K562 (cell line): Measurements from ENCODE around the gene TELO2. TPM values are rescaled to one million over a fixed set of nuclear protein-coding genes. Genes with fewer than 3 reads are reported as not detected.

Source experiments
- ATAC-seq: fragments of 200-7000 bp; cut with Tn5 transposase; 3 replicates; pipeline ENCODE4 v1.9.1; 2020; ENCODE audit warnings: moderate library complexity
- BruUV-seq: library from RNA; stranded (reverse); fragments of 400-500 nt; replicated peaks from 2 replicates; lab custom pipeline; 2021; lab: Mats Ljungman, UMichigan
- CTCF ChIA-PET: fragments of 300-600 bp; formaldehyde crosslinking; extraction: SDS; loops from one replicate; lab custom pipeline; 2021; ENCODE audit warnings: low intra/inter-chr PET ratio; lab: Yijun Ruan, JAX
- POLR2A ChIA-PET: fragments of 300-600, 350-650 bp; sonication (Branson Sonifier 250); formaldehyde crosslinking; extraction: SDS; loops from one replicate; lab custom pipeline; 2021; ENCODE audit warnings: antibody characterized with exemption, inconsistent platforms; lab: Yijun Ruan, JAX
- DNase-seq, 4 experiments: peaks; one replicate each; pipeline versions ENCODE4 v3.0.0 to v3.0.0-alpha.2; 2011 to 2018; ENCODE audit warnings: low spot score in 3 of 4, mixed read lengths in 3 of 4; ENCODE audit errors: extremely low read depth in 1 of 4
- FAIRE-seq: peaks from 2 replicates; lab custom pipeline; 2011; peaks lifted over from hg19 to GRCh38; lab: Jason Lieb, UNC
- H2AFZ ChIP-seq: 2 replicates; pipeline ENCODE4 v1.6.0; 2011; ENCODE audit warnings: low read depth, low read length, control low read depth, inconsistent platforms
- H3K27ac ChIP-seq: fragments of 200-600 bp; 3 replicates; pipeline ENCODE4 v1.8.0; 2011; ENCODE audit warnings: low read depth, mild to moderate bottlenecking, control low read depth, inconsistent platforms, low read length, moderate library complexity, mixed read lengths; ENCODE audit errors: extremely low read depth
- H3K27me3 ChIP-seq, 2 experiments: fragments of 300-600 bp in 1 of 2; 2 replicates in 1 of 2; 3 replicates in 1 of 2; pipeline versions ENCODE4 v1.6.0 to v1.8.0; 2011; ENCODE audit warnings: inconsistent platforms in 2 of 2, low read length in 2 of 2, mild to moderate bottlenecking in 1 of 2, mixed read lengths in 1 of 2, moderate library complexity in 1 of 2; ENCODE audit not compliant: control insufficient read depth in 2 of 2, insufficient read depth in 2 of 2
- H3K36me3 ChIP-seq: fragments of 300-600 bp; 3 replicates; pipeline ENCODE4 v1.8.0; 2011; ENCODE audit warnings: mild to moderate bottlenecking, low read length, inconsistent platforms; ENCODE audit not compliant: control insufficient read depth, insufficient read depth
- H3K4me1 ChIP-seq, 2 experiments: fragments of 200-600 bp in 1 of 2; replicated peaks in 1 of 2; 2 replicates in 1 of 2; 3 replicates in 1 of 2; pipeline versions ENCODE4 v1.5.1 to v1.8.0; 2011; ENCODE audit warnings: inconsistent platforms in 2 of 2, low read length in 2 of 2, mild to moderate bottlenecking in 1 of 2, mixed read lengths in 1 of 2, moderate library complexity in 1 of 2; ENCODE audit not compliant: control insufficient read depth in 2 of 2, insufficient read depth in 2 of 2
- H3K4me2 ChIP-seq: 2 replicates; pipeline ENCODE4 v1.6.1; 2011; ENCODE audit warnings: low read length, control low read depth, inconsistent platforms, mixed read lengths; ENCODE audit not compliant: insufficient read depth
- H3K4me3 ChIP-seq: fragments of 200-600 bp; sonication (generic), shearing (Covaris generic); 2 replicates; pipeline ENCODE4 v1.5.1; 2016; ENCODE audit warnings: control low read depth, inconsistent platforms
- H3K79me2 ChIP-seq: fragments of 200-600 bp; 3 replicates; pipeline ENCODE4 v1.8.0; 2011; ENCODE audit warnings: low read length, inconsistent platforms; ENCODE audit not compliant: control insufficient read depth, insufficient read depth
- H3K9ac ChIP-seq, 2 experiments: 2 replicates each; pipeline versions ENCODE4 v1.6.0 to v1.6.1; 2011; ENCODE audit warnings: low read depth in 2 of 2, low read length in 2 of 2, control low read depth in 1 of 2, inconsistent platforms in 1 of 2, mild to moderate bottlenecking in 1 of 2, mixed read lengths in 1 of 2; ENCODE audit not compliant: insufficient read depth in 1 of 2
- H3K9me1 ChIP-seq: one replicate; pipeline ENCODE4 v1.6.0; 2011; ENCODE audit warnings: inconsistent platforms, mild to moderate bottlenecking, low read length, moderate library complexity; ENCODE audit not compliant: control insufficient read depth, insufficient read depth
- H3K9me3 ChIP-seq: replicated peaks from 2 replicates; pipeline ENCODE4 v1.5.1; 2011; ENCODE audit warnings: low read depth, low read length, inconsistent platforms; ENCODE audit not compliant: control insufficient read depth, insufficient read depth
- H4K20me1 ChIP-seq: replicated peaks from 2 replicates; pipeline ENCODE4 v1.6.1; 2011; ENCODE audit warnings: low read length, inconsistent platforms, mixed read lengths; ENCODE audit not compliant: control insufficient read depth, insufficient read depth
- ARID2 ChIP-seq: fragments of 450-650 bp; IDR thresholded peaks from 2 replicates; pipeline ENCODE4 v1.6.1; 2017; ENCODE audit warnings: antibody characterized with exemption, mild to moderate bottlenecking
- CAMTA2 ChIP-seq: fragments of 250-450 bp; sonication (Bioruptor Pico); conservative IDR thresholded peaks from 2 replicates; pipeline ENCODE4 v1.5.1; 2022
- E2F5 ChIP-seq: sonication (generic); formaldehyde crosslinking; IDR thresholded peaks from 2 replicates; pipeline ENCODE4 v1.8.0; 2022; ENCODE audit warnings: mild to moderate bottlenecking, missing genetic modification reagents
- ESRRA ChIP-seq: fragments of 450-650 bp; IDR thresholded peaks from 2 replicates; pipeline ENCODE4 v1.6.1; 2014; ENCODE audit warnings: low read depth, mild to moderate bottlenecking, moderate library complexity, borderline replicate concordance
- ESRRB ChIP-seq: fragments of 250-450 bp; sonication (Bioruptor Pico); IDR thresholded peaks from 2 replicates; pipeline ENCODE4 v1.5.0; 2020; ENCODE audit warnings: mild to moderate bottlenecking, moderate library complexity, borderline replicate concordance
- FOXA3 ChIP-seq, 2 experiments: fragments of 450-650 bp in 1 of 2; sonication (generic) in 1 of 2; formaldehyde crosslinking; IDR thresholded peaks in 1 of 2; conservative IDR thresholded peaks in 1 of 2; 2 replicates each; pipeline versions ENCODE4 v1.4.0 to v1.8.0; 2020 to 2022; ENCODE audit warnings: mild to moderate bottlenecking in 2 of 2, missing genetic modification reagents in 1 of 2
- GABPB1 ChIP-seq: sonication (generic); formaldehyde crosslinking; IDR thresholded peaks from 2 replicates; pipeline ENCODE4 v1.8.0; 2022; ENCODE audit warnings: mild to moderate bottlenecking, missing genetic modification reagents
- JUND ChIP-seq, 2 experiments: IDR thresholded peaks; 2 replicates in 1 of 2; 3 replicates in 1 of 2; pipeline ENCODE4 v1.6.1; 2011; ENCODE audit warnings: borderline replicate concordance in 2 of 2, low read depth in 2 of 2, low read length in 2 of 2, improper control_type of control experiment in 1 of 2, missing biosample characterization in 1 of 2, missing genetic modification characterization in 1 of 2, missing genetic modification reagents in 1 of 2
- MECOM ChIP-seq: fragments of 250-450 bp; sonication (Bioruptor Pico); IDR thresholded peaks from 2 replicates; pipeline ENCODE4 v1.8.0; 2022; ENCODE audit warnings: inconsistent platforms
- SPI1 ChIP-seq: IDR thresholded peaks from 2 replicates; pipeline ENCODE4 v1.6.1; 2011; ENCODE audit warnings: low read depth, low read length, control low read depth, borderline replicate concordance
- TFAM ChIP-seq: fragments of 250-450 bp; sonication (Bioruptor Pico); conservative IDR thresholded peaks from 2 replicates; pipeline ENCODE4 v1.5.0; 2021; ENCODE audit warnings: mild to moderate bottlenecking, moderate library complexity
- ZFX ChIP-seq: sonication (generic); formaldehyde crosslinking; IDR thresholded peaks from 2 replicates; pipeline ENCODE4 v1.8.0; 2022; ENCODE audit warnings: mild to moderate bottlenecking, missing genetic modification reagents, moderate library complexity
- ZNF12 ChIP-seq: sonication (generic); formaldehyde crosslinking; IDR thresholded peaks from 2 replicates; pipeline ENCODE4 v1.4.0; 2020; ENCODE audit warnings: mild to moderate bottlenecking, missing genetic modification reagents
- WGBS: fragments of 100-300 bp; shearing (Covaris generic); methylation state at CpG from one replicate; pipeline ENCODE4 v1.1.6; 2016; ENCODE audit warnings: low coverage, mixed read lengths; ENCODE audit not compliant: insufficient coverage; ENCODE audit errors: missing lambda C conversion rate; 5-methylcytosine and 5-hydroxymethylcytosine counted together
- in situ Hi-C: fragments of 300-500 bp; cut with MboI; formaldehyde crosslinking; loops from 4 replicates; pipeline ENCODE4 v1.15.0; 2018; ENCODE audit warnings: inconsistent platforms, mixed read lengths
- intact Hi-C: fragments of 100-400 bp; cut with micrococcal nuclease; formaldehyde crosslinking; loops from 2 replicates; pipeline ENCODE4 v1.14.2; 2022
- polyA plus RNA-seq, 8 experiments: library from polyadenylated mRNA; depleted of rRNA in 4 of 8; stranded (reverse) in 5 of 8; unstranded in 3 of 8; fragments of >200 nt; fragmentation: Nextera tagmentation in 2 of 8; fragmentation: Illumina TruSeq in 1 of 8; extraction: Ambion mirVana in 2 of 8; extraction: Trizol in 1 of 8; gene quantifications; 2 replicates each; pipeline versions ENCODE4 v1.2.1 to v1.2.3, GENCODE V29; 2011 to 2014; ENCODE audit warnings: inconsistent platforms in 1 of 8, missing spikeins in 1 of 8
- total RNA-seq, 7 experiments: library from RNA; depleted of rRNA in 6 of 7; stranded (reverse); fragments of >200 nt in 6 of 7; fragmentation: Illumina TruSeq in 2 of 7; extraction: Trizol in 2 of 7; gene quantifications; 2 replicates each; pipeline versions ENCODE4 v1.2.1 to v1.2.3, GENCODE V29; 2011 to 2021; ENCODE audit warnings: low replicate concordance in 1 of 7
- TF ChIP-seq, protein P1 (sequence below), 2 experiments: IDR thresholded peaks; 2 replicates each; pipeline ENCODE4 v1.6.1; 2011; ENCODE audit warnings: borderline replicate concordance in 1 of 2, control low read depth in 1 of 2, low read depth in 1 of 2, low read length in 1 of 2, mild to moderate bottlenecking in 1 of 2, mixed read lengths in 1 of 2, moderate library complexity in 1 of 2; ENCODE audit not compliant: insufficient read depth in 1 of 2, insufficient read length in 1 of 2, poor library complexity in 1 of 2, severe bottlenecking in 1 of 2; ENCODE audit errors: extremely low read depth in 1 of 2
- TF ChIP-seq, protein P2 (sequence below): fragments of 250-450 bp; sonication (Bioruptor Pico); IDR thresholded peaks from 2 replicates; pipeline ENCODE4 v1.6.1; 2021; ENCODE audit warnings: mild to moderate bottlenecking

TELO2 gene
- total and polyA plus RNA-seq, 9 of the 15 experiments (the other 6 are each of a cell fraction or from before 2014, with no cell fraction given) = 0.51 to 91.8 (median 14.5) TPM

DNA sequence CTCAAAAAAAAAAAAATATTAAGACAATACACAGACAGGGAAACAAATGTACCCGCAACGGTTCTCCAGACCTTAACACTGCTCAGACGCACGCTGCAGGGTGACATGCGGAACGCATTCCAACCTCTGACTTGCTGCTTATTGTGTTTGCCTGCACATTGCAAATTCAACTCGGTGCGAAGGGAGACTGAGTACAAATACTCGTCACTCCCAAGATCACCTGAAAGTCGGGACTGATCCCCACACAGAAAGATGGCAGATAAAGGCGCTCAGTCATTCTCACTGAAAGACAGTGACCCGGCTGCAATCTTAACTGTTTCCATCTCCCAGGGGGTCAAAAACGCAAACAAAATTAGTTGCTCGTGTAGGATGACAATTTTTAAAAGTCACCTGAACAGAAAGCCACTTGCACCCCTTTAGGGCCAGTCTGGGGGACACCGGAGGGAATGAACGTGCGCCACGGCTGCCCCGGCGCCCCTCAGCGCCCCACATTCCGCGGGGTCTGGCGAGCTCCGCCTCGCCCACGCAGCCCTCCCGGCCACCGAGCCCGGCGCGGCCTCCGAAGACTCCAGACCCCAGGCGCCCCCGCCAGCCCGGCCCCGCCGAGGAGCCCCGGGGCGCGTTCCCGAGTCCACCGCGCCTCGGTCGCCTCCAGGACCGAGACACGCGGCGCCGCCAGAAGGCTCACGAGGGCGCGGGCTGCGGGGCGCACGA is 18.9 kb upstream of the TELO2 start (continued):
- TF ChIP-seq, protein P1, sequence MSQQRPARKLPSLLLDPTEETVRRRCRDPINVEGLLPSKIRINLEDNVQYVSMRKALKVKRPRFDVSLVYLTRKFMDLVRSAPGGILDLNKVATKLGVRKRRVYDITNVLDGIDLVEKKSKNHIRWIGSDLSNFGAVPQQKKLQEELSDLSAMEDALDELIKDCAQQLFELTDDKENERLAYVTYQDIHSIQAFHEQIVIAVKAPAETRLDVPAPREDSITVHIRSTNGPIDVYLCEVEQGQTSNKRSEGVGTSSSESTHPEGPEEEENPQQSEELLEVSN (IDR thresholded peaks at IDR 0.05; ENCODE audit: borderline replicate concordance in 1 of 2, extremely low read depth in 1 of 2, insufficient read depth in 1 of 2, insufficient read length in 1 of 2, low read depth in 1 of 2, low read length in 1 of 2, poor library complexity in 1 of 2, severe bottlenecking in 1 of 2) = peak in 1 of 2 experiments; percentile 41
- 0 out of 4 replicates have a peak, but pooled peaks of 1 of the 2 experiments have one; percentile 5 for TF ChIP-seq FOXA3 (CRISPR knock-in tag; conservative IDR thresholded peaks at IDR 0.05 in 1 of 2, IDR thresholded peaks at IDR 0.05 in 1 of 2)

GRCh38 chr16:1474796-1475551 is 18.2 kb upstream of the TELO2 start, which contains the start of gene CLCN7:
CLCN7 (minus strand) TSS chr16:1475028; CDS start chr16:1474974, 54 bp downstream.
- Histone ChIP-seq H4K20me1 (peaks cover 2% of the 10 kb centered on the region; the same call in 1 of the 2 replicates), H3K36me3 (peaks cover 7% of the 10 kb centered on the region; the same call in 1 of the 3 replicates), H2AFZ (peak within 1 kb of the TSS; percentile 92), H3K27ac (peak within 1 kb of the TSS; percentile 97), H3K4me2 (peak within 1 kb of the TSS; percentile 96), H3K4me1 (peaks cover 36 to 53% of the 10 kb centered on the region in 2 experiments; a peak in 4 of 5 replicates), H3K4me3 (peak within 1 kb of the TSS; percentile 85), H3K79me2 (peaks cover 57% of the 10 kb centered on the region), H3K27me3 (no peaks in the 10 kb centered on the region), H3K9me3 (no peaks in the 10 kb centered on the region), H3K9me1 (peaks cover 6% of the 10 kb centered on the region), H3K9ac (peak within 1 kb of the TSS; percentile 96 to 97)
- ATAC-seq (peak; percentile 81), FAIRE-seq (peak; percentile 77), DNase-seq (peak; percentile 93 to 96 (median 94))
- WGBS = 1% methylated on average over 90 of the region's 99 CpGs
- in situ Hi-C loops = no loop called here
- TSS peak; percentile 88 for BruUV-seq
- ChIA-PET CTCF (no interaction called here), POLR2A (interaction anchor here (0.6 to 0.7 kb wide), 2 partner anchors 343 to 908 kb away, joined by 3 read pairs; no protein-coding TSS in a partner anchor)
- intact Hi-C loops = no loop called here
- TF ChIP-seq SPI1 = no peak
- TF ChIP-seq, protein P2, sequence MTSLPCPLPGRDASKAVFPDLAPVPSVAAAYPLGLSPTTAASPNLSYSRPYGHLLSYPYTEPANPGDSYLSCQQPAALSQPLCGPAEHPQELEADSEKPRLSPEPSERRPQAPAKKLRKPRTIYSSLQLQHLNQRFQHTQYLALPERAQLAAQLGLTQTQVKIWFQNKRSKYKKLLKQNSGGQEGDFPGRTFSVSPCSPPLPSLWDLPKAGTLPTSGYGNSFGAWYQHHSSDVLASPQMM (CRISPR knock-in tag) = no peak
- no peak for TF ChIP-seq ESRRB (CRISPR knock-in tag)
- TF ChIP-seq E2F5 (CRISPR knock-in tag) = peak; percentile 76; the same call in 1 of the 2 replicates
- TF ChIP-seq ESRRA = peak; percentile 49; the same call in 1 of the 2 replicates
- TF ChIP-seq ZFX = peak; percentile 98
- TF ChIP-seq ARID2 = no peak
- peak; percentile 81 for TF ChIP-seq GABPB1
- TF ChIP-seq MECOM = no peak
- peak; percentile 79; the same call in 1 of the 2 replicates for TF ChIP-seq CAMTA2 (CRISPR knock-in tag)
- TF ChIP-seq ZNF12 (CRISPR knock-in tag) = peak; percentile 90
- no peak for TF ChIP-seq JUND (IDR thresholded peaks at IDR 0.05; ENCODE audit: borderline replicate concordance, low read depth, low read length)
- TF ChIP-seq JUND (tag; IDR thresholded peaks at IDR 0.05; ENCODE audit: borderline replicate concordance, low read depth, low read length) = no peak; the same call in 2 of the 3 replicates
- no peak for TF ChIP-seq TFAM (CRISPR knock-in tag)
